Urinary bladder (tissue), 4 donors: ENCODE data around the gene AUP1. TPM values are rescaled to one million over a fixed set of nuclear protein-coding genes. Genes with fewer than 3 reads are reported as not detected.

ENCODE experiments used
- DNase-seq: peaks from one replicate; pipeline ENCODE4 v3.0.0-alpha.2; 2015; ENCODE audit errors: extremely low spot score
- H3K27ac ChIP-seq: one replicate; pipeline ENCODE4 v1.5.1; 2013; ENCODE audit warnings: low read depth, mild to moderate bottlenecking, moderate library complexity
- H3K36me3 ChIP-seq: one replicate; pipeline ENCODE4 v1.6.1; 2013; ENCODE audit warnings: mild to moderate bottlenecking, moderate library complexity; ENCODE audit not compliant: insufficient read depth
- H3K4me1 ChIP-seq: one replicate; pipeline ENCODE4 v1.6.1; 2013; ENCODE audit warnings: mild to moderate bottlenecking, moderate library complexity; ENCODE audit not compliant: insufficient read depth
- H3K4me3 ChIP-seq: one replicate; pipeline ENCODE4 v1.5.1; 2013; ENCODE audit warnings: low read depth, low read length
- WGBS: extraction: QIAGEN DNeasy Blood & Tissue Kit; methylation state at CpG from one replicate; pipeline ENCODE4 v1.1.7; 2013; 5-methylcytosine and 5-hydroxymethylcytosine counted together
- polyA plus RNA-seq: library from polyadenylated mRNA; stranded (reverse); fragments of 200-250 nt; gene quantifications from one replicate; pipeline ENCODE4 v1.2.3, GENCODE V29; 2013
- total RNA-seq: library from RNA; depleted of rRNA; stranded (reverse); fragments of >200 nt; gene quantifications from one replicate; pipeline ENCODE4 v1.2.3, GENCODE V29; 2014
- donor health status: healthy with polysubstance abuse.
- donor health status: healthy.

The AUP1 gene
- total and polyA plus RNA-seq, 2 donors = 57.7 to 112 TPM

DNA sequence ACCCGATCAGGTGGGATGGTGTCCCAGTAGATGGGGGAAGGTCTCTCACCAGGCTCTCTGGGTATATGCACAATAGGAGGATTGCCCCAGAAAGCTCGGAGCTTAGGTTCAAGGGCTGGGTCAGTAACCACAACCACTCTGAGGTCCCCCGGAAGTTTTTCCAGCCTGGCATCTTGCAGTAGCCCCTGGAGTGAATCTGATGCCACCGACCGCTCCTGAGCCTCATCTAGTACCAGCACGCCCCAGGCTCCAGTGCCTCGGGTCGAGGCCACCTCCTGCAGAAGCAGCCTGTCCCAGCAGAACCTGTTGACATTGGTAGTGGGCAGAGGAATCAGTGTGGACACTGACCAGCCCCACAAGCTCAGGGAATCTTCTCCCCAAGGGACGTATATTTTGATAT, 5.5 kb downstream of the AUP1 start:
- no peak for DNase-seq

DNA sequence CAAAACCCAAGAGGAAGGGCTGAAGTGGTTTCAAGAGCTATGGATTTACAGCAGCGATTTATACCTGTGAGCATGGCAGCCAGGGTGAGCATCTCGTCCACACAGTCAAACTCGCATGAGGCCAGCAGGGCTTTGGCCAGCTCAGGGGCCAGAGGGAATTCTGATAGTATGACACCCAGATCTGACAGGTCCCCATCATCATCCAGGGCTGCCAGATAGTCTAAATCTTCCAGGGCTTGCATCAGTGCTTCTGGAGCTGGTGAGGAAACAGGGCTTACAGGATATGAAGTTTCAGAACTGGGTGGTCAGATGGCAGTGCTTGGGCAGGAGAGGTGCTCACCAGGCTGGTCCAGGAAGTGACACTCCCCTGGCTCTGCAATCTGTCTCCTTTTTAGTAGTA, 7.0 kb downstream of the AUP1 start:
- Histone ChIP-seq H3K4me1 (no peaks in the 10 kb centered on the region), H3K27ac (no peak overlapping the region), H3K4me3 (no peak overlapping the region), H3K36me3 (no peaks in the 10 kb centered on the region)
- 69% methylated on average over 3 of the region's 3 CpGs for WGBS
- no peak for DNase-seq

More for the DNA sequence above, 5.5 kb downstream of the AUP1 start:
- H3K36me3 ChIP-seq = no peaks in the 10 kb centered on the region
- WGBS = 81% methylated on average over 9 of the region's 9 CpGs
- no peak overlapping the region for H3K4me3 ChIP-seq
- H3K4me1 ChIP-seq = no peaks in the 10 kb centered on the region
- H3K27ac ChIP-seq = no peak overlapping the region

DNA sequence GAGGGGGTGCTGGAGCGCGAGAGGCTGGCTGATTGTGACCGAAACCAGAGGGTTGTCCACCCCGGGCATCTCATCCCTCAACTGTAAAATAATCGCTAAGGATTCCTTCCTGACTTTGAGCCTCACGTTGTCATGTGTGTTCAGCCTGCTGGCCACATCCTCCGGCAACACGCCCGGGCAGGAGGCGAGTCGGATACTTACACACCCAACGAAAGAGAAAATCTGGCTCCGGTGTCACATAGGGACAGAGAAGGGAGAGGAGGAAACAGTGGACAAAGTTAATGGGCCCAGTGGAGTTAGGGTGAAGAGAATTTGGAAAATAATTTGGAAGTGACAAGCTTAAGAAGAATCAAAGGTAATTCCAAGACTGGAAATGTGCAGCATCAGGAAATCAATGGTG, 12.9 kb downstream of the AUP1 start:
- DNase-seq = no peak
- Histone ChIP-seq H3K4me3 (peak overlapping the region; percentile 22), H3K4me1 (peaks cover 3% of the 10 kb centered on the region), H3K36me3 (no peaks in the 10 kb centered on the region), H3K27ac (no peak overlapping the region)
- WGBS = 57% methylated on average over 13 of the region's 13 CpGs

DNA sequence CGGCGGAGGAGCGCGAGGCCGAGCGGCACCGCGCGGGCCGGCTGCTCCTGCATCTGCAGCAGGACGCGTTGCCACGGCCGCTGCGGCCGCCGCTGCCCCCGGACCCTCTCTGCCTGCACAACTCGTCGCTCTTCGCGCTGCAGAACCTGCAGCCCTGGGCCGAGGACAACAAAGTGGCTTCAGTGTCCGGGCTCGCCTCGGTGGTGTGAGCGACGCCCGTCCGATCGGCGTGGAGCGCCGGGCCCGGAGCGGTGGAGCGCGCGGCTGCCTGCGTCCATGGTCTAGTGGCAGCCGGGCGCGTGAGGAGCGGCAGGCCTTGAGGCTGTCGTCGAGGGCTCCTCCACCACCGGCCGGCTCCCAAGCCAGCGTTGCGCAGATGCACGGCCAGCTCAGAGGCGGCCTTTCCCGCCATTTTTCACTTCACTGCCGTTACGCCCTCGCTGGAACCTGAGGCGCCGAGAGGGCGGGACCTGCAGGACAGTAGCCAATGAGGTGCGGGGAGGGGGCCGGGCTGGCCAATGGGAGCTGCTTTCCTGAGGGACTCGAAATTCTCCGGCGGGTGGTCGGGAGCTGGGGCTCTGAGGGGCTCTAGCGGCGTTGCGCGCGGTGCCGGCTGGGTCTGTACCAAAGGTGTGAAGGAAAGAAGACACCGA, 13.4 kb downstream of the AUP1 start:
- Histone ChIP-seq H3K27ac (no peak overlapping the region), H3K4me3 (peak overlapping the region; percentile 22), H3K4me1 (peaks cover 3% of the 10 kb centered on the region), H3K36me3 (no peaks in the 10 kb centered on the region)
- whole genome bisulfite sequencing = 2% methylated on average over 72 of the region's 72 CpGs
- DNase-seq = no peak

DNA sequence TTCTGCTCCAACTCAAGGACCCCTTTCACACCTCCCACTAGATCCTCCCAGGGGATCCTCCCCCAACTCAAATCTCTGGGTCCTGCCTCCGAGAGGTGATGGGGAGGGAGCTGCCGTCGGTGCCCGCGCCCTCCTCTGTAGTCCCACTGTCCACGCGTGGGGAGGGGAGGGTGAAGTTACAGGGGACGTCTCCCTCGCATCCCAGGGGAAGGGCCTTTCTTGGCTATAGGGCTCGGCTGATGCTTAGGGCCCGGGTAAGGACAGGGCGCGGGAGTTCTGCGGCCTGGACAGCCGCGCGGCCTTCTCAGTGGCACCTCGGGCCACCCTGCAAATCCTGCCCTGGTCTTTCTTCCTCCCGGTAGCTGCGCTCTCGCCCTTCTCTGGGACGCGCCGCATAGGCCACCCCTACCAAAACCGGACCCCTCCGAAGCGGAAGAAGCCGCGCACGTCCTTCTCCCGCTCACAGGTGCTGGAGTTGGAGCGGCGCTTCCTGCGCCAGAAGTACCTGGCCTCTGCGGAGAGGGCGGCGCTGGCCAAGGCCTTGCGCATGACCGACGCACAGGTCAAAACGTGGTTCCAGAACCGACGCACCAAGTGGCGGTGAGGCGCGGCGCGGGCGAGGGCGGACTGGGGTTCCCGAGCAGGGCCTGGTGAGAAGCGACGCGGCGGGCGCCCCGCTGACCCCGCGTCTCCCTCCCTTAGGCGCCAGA, 14.1 kb downstream of the AUP1 start:
- Histone ChIP-seq H3K4me1 (peaks cover 3% of the 10 kb centered on the region), H3K36me3 (no peaks in the 10 kb centered on the region), H3K4me3 (peak overlapping the region; percentile 22), H3K27ac (no peak overlapping the region)
- WGBS = 4% methylated on average over 60 of the region's 60 CpGs
- no peak for DNase-seq

DNA sequence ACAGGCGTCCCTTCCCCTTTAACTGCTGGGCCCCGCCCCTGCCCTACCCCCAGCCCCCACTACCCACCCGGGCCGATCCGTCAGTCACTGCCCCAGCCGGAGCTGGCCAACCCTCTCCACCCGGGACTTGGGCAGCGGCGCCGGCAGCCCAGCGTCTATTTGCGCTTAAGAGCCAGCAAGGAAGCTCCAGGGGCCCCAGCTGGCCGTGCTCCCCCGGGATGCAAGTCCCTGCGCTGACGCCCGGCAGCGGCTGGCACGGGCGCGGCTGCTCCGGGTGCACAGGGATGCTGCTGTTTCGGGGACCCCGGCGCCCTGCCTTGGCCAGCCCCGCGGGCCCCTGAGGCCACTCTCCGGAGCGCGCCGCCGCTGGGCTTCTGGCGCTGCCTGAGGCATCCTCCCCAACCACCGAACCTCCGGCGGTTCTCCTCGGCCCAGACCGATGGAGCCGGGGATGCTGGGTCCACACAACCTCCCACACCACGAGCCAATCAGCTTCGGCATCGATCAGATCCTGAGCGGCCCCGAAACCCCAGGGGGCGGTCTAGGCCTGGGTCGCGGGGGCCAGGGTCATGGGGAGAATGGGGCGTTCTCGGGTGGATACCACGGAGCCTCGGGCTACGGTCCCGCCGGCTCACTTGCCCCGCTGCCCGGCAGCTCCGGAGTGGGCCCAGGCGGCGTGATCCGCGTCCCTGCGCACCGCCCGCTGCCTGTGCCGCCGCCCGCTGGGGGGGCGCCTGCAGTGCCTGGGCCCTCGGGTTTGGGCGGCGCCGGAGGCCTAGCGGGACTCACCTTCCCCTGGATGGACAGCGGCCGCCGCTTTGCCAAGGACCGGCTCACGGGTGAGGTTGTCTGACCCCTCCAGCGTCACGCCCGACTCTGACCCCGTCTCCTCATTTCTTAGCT, 14.9 kb downstream of the AUP1 start, which contains the start of gene TLX2:
Gene TLX2 (plus strand): TSS at position 83 of the 903 bp plus-strand sequence. CDS start 357 bp downstream, at position 440.
- Histone ChIP-seq H3K36me3 (no peaks in the 10 kb centered on the region), H3K27ac (no peak within 1 kb of the TSS), H3K4me3 (no peak within 1 kb of the TSS), H3K4me1 (peaks cover 3% of the 10 kb centered on the region)
- 3% methylated on average over 82 of the region's 82 CpGs for WGBS
- no peak for DNase-seq

DNA sequence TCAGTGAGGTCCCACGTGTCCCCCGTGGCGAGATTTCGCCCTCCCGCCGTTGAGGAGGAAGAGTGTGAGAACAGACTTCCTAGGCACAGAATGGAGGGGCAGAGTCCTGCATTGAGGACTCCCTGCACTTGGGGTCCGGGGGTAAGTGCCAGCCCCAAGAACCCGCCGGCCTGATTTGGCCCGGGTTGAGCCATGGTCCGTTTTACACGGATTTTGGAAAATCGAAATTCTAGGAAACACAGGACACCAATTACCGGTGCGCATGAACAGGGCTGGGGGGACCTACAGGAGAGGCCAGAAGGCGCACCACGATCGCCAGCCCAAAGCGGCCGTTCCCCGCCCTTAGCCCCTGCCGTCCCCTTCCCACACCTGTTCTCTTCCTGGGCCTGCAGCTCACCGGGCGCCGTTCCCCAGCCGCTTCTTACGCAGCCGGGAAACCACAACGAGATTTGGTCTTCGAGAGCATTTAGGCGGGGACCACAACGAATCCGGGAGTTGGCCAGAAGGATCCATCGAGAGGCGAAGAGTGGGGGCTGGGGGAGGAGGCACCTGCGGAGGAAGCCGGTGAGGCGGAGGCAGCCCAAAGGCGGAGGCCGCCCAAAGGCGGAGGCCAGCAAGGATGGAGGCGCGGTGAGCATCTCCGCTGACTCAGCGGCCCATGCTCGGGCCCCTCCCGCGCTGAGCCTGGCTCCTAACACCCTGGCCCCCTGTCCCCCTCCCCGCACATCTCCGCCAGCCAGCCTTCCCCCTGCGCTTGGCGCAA, 15.7 kb downstream of the AUP1 start:
- Histone ChIP-seq H3K36me3 (no peaks in the 10 kb centered on the region), H3K4me3 (no peak overlapping the region), H3K27ac (no peak overlapping the region), H3K4me1 (peaks cover 3% of the 10 kb centered on the region)
- 4% methylated on average over 52 of the region's 52 CpGs for WGBS
- DNase-seq = no peak

DNA sequence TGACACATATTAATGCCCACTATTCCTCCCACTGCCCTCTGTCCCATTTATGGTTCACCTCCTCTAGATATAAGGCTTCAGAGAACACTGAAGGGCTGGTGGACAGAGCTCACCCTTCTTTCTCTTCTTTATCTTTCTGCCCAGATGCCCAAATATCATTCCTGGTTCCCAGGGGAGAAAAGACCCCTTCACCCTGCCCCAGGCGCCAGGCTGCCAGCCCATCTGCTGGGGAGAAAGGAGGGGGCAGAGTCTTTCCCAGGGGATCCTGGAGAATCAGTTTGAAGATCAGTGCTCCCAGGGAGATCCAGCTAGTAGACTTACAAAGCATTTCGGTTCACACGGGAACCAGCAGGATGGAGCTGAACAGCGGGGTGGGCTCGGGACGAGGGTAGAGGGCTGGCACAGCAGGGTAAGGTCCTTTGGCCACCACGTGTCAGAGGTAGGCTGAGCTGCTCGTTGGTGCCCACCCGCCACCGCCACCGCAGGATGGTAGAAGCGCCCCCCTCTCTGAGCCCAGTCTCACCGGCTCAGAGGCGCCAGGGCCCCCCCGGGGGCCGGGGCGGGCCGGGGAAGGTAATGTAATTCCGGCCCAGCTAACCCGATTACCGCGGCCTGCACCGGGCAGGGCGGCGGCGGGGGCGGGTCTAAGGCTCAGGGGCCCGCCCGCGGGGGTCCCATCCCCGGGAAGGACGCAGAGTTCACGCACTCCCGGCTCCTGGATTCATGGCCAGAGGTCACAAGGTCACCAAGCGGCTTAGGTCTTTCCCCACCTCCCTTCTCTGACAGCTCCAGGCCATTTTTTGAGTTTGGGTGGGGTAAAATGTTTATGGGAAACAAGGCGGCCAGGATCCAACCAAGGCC, 16.5 kb downstream of the AUP1 start:
- Histone ChIP-seq H3K36me3 (no peaks in the 10 kb centered on the region), H3K4me3 (no peak overlapping the region), H3K4me1 (peaks cover 3% of the 10 kb centered on the region), H3K27ac (no peak overlapping the region)
- no peak for DNase-seq
- 4% methylated on average over 36 of the region's 36 CpGs for WGBS

DNA sequence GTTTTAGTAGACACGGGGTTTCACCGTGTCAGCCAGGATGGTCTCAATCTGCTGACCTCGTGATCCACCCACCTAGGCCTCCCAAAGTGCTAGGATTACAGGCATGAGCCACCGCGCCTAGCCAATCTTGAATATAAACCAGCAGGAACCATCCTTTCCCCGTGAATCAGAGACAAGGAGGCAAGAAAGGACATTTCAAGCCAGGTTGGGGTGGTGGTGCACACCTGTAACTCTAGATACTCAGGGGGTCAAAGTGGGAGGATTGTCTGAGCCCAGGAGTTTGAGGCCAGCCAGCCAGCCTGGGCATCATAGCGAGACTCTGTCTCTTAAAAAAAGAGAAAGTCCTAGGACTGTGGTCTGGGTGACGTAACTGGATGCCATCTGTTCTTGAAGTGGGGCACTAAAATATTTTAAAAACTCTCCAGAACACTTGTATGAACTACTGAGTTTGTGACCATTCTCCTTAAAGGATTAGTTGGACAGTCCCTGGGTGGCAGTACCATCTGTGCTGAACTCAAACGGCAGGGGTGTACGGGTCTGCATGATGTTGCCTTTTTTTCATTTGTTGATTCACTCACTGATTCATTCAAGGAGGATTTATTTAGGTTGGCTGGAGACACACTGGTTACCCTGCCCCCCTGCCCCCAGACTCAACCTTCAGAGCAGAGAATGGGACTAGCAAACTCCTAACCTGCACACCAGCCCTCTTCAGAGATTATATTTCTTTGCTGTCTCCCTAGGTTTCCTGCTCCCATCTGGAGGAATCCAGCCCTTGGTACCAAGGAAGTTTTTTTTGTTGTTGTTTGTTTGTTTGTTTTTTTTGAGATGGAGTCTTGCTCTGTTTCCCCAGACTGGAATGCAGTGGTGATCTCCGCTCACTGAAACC, 18.2 kb downstream of the AUP1 start:
- Histone ChIP-seq H3K4me3 (no peak overlapping the region), H3K36me3 (no peaks in the 10 kb centered on the region), H3K4me1 (peaks cover 3% of the 10 kb centered on the region), H3K27ac (no peak overlapping the region)
- no peak for DNase-seq
- WGBS = 30% methylated on average over 11 of the region's 11 CpGs

DNA sequence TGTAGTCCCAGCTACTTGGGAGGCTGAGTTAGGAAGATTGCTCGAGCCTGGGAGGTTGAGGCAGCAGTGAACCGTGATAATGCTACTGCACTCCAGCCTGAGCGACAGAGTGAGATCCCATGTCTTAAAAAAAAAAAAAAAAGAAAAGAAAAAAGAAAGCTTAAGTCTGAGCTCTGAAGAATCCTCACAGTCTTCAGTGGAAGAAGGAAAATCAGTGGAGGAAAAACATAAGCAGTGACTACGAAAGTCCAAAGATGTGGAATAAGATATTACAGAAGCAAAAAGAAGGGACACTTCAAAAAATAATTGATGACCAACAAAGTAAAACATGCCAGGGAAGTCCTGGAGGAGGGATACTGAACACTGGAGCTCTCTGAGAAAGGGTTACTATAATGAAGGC, 19.2 kb downstream of the AUP1 start:
- Histone ChIP-seq H3K4me1 (peaks cover 3% of the 10 kb centered on the region), H3K36me3 (no peaks in the 10 kb centered on the region), H3K27ac (no peak overlapping the region), H3K4me3 (no peak overlapping the region)
- 75% methylated on average over 4 of the region's 4 CpGs for WGBS
- DNase-seq = no peak

DNA sequence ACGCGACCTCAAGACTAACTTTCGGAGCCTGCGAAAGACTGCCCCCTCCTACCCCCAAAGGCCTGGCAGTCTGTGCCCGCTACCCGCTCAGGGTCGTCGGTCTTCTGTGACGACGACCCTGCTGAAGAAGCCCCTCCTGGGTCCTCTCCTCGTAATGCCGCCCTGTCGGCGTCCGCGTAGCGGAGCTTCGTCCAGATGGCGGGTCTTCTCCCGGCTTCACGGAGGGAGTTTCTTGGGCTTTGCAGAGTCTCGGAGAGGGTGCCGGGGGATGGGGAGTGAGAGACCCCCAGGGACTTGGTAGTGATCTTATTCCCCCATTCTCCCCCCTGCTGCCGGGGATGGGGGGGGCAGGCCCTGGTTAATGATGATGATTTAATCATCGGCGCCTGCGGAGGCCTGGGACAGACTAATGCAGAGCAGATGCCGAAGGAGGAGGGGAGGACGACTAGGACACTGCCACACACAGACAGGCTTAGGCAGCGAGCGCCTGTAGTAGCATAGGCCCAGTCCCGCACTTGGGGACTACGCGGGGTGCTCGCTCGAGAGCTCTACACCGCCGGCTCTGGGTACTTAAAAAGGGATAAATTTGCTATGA, 21.5 kb downstream of the AUP1 start:
- DNase-seq = no peak
- WGBS = 10% methylated on average over 38 of the region's 38 CpGs
- Histone ChIP-seq H3K27ac (peak overlapping the region; percentile 65), H3K36me3 (no peaks in the 10 kb centered on the region), H3K4me3 (peak overlapping the region; percentile 54), H3K4me1 (no peaks in the 10 kb centered on the region)
